Stimulated activated naive CD8-positive, alpha-beta T cell treated with anti-CD3 and anti-CD28 coated beads, Interleukin-15, Interleukin-2, amounts not matched to agents 100 U/mL and 50 U/mL, for 24 hours (primary cell): ENCODE measurements around the gene PLOD3.
"Not testable (repeated sequence)": the region's sequence is repeated elsewhere in the genome, so short reads cannot be mapped to it uniquely, and the experiment has no call there.

Experiments
- ATAC-seq: fragments of 150-1000 bp; cut with Tn5 transposase; one replicate; pipeline ENCODE4 v1.10.0; 2021
- DNase-seq: peaks from one replicate; pipeline ENCODE4 v3.0.0; 2021

PLOD3 gene, protein sequence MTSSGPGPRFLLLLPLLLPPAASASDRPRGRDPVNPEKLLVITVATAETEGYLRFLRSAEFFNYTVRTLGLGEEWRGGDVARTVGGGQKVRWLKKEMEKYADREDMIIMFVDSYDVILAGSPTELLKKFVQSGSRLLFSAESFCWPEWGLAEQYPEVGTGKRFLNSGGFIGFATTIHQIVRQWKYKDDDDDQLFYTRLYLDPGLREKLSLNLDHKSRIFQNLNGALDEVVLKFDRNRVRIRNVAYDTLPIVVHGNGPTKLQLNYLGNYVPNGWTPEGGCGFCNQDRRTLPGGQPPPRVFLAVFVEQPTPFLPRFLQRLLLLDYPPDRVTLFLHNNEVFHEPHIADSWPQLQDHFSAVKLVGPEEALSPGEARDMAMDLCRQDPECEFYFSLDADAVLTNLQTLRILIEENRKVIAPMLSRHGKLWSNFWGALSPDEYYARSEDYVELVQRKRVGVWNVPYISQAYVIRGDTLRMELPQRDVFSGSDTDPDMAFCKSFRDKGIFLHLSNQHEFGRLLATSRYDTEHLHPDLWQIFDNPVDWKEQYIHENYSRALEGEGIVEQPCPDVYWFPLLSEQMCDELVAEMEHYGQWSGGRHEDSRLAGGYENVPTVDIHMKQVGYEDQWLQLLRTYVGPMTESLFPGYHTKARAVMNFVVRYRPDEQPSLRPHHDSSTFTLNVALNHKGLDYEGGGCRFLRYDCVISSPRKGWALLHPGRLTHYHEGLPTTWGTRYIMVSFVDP

DNA sequence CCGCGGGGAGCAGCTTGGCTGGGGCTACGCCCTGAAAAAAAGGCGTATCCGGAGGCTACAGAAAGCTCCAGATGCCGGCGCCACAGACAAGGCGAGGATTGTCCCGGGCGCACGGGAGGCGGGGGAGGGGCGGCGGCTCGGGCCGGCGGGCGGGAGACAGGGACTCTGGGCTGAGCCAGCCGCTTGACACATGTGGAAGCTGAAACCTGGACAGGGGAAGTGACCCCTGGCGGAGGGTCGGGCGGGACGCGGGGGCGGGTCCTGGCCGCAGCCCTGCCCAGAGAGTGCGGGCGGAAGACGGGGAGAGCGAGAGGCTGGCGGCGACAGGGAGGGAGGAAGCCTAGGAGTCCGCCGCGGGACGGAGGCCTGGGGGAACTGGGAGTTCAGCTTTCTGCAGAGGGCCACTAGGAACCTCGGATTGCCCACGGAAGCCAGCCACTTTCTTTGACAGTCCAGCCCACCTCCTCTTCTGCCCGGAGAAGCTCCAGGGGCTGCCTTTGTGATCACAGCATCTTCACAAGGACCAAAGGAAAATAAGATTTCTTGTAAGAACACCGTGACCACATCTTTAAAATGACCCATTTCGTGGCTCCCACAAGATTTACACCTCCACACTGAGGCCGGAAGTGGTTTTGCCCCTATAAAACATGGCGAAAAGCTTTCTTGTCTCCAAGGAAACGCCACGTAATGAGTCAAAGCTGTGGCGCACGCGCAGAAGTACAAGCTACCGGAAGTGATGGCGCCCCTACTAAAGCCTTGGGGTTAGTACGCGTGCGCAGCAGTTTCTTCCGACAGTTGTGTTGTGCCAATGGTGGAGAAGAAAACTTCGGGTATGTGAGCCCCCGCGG, at the start of gene PLOD3, which contains the start of gene ZNHIT1:
Gene PLOD3 (minus strand): TSS at position 194 of the 848 bp plus-strand sequence. CDS start 307 bp downstream, outside the sequence.
Gene ZNHIT1 (plus strand): TSS at position 778 of the 848 bp plus-strand sequence. CDS start 31 bp downstream, at position 809.
- peak; percentile 95 for DNase-seq
- ATAC-seq: peak; percentile 67

DNA sequence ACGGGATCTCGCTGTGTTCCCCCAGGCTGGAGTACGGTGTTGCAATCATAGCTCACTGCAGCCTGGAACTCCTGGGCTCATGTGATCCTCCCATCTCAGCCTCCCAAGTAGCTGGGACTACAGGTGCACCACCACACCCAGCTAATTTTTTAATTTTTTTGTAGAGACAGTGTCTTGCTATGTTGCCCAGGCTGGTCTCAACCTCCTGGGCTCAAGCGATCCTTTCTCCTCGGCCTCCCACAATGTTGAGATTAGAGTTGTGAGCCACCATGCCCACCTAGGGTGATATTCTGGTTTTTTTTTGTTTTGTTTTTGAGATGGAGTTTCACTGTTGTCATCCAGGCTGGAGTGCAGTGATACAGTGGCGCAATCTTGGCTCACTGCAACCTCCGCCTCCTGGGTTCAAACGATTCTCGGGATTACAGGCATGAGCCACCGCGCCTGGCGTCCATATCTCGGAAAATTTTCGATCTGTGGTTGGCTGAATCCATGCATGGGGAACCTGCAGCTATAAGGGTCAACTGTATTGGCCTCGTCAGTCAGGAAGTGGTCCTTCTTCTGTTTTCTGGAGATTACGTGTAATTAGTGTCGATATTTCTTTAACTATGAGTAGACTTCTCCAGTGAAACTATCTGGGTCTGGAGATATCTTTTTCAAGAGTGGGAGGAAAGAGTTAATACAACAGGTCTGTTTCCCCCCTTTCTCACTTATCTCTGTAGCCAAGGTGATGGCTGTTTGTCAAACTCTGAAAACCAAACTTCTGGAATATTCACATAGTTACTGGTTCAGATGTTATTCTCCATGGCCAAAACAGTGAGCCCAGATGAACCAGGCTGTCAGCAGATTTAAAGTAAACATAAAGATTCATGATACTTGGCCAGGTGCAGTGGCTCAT, 48.5 kb upstream of the PLOD3 start:
- ATAC-seq: peak; percentile 36
- DNase-seq: no peak

DNA sequence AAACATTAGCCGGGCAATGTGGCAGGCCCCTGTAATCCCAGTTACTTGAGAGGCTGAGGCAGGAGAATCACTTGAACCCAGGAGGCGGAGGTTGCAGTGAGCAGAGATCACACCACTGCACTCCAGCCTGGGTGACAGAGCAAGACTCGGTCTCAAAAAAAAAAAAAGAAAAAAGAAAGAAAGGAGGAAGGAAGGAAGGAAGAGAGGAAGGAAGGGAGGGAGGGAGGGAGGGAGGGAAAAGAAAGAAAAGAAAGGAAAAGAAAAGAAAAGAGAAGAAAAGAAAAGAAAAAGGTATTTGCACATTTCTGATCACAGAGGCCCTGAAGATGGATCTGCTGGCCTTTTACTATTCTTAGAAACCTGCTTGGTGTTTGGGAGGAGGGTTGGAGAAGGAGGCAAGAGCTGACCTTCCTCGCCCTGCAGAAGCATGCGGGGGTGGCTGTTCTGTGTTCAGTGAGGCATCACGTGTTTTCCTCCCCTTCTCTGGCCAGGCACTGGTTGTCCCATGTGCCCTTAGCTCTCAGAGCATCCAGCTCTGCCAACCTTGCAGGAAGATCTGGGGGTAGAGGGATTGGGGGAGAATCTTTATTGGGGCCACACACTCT, 46.8 kb upstream of the PLOD3 start:
- not testable (repeated sequence) for ATAC-seq, DNase-seq

DNA sequence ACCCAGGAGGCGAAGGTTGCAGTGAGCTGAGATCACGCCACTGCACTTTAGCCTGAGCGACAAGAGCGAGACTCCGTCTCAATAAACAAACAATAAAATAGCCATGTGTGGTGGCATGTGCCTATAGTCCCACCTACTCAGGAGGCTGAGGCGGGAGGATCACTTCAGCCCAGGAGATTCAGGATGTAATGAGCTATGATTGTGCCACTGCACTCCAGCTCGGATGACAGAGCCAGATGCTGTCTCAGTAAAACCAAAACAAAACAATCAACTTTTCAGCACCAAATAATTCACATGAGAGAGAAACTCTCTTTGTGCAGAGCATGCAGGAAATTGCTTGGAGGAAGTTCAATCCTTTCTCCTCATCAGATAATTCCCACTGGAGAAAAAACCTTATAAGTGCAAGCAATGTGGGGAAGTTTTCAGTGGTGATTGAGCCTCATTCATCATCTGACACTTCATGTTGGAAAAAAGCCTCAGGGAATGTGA, 40.9 kb upstream of the PLOD3 start:
- no peak for DNase-seq

DNA sequence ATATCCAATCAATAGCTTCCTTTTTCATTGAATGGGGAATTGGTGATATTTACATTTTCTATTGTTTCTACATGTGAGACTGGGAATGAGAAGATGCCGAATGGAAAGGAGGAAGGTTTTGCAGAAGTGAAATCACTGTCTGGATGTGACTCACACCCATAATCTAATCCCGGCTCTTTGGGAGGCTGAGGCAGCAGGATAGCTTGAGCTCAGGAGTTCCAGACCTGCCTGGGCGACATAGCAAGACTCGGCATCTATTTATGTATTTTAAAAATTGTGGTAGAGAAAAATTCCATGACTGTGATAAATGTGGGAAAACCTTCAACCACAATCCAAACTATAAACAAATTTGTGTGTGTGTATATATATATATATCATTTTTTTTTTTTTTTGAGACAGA, 38.4 kb upstream of the PLOD3 start:
- ATAC-seq (no peak), DNase-seq (no peak)

More for the DNA sequence above, 40.9 kb upstream of the PLOD3 start:
- ATAC-seq: no peak

DNA sequence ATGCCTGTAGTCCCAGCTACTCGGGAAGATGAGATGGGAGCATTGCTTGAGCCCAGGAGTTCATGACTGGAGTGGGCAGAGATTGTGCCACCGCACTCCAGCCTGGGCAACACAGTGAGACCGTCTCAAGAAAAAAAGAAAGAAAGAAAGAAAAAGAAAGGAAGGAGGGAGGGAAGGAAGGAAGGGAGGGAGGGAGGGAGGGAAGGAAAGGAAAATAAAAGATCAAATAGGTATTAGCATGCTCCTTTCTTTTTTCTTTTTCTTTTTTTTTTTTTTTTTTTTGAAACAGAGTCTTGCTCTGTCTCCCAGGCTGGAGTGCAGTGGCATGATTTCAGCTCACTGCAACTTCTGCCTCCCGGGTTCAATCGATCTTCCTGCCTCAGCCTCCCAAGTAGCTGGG, 35.8 kb upstream of the PLOD3 start:
- ATAC-seq, DNase-seq: not testable (repeated sequence)

DNA sequence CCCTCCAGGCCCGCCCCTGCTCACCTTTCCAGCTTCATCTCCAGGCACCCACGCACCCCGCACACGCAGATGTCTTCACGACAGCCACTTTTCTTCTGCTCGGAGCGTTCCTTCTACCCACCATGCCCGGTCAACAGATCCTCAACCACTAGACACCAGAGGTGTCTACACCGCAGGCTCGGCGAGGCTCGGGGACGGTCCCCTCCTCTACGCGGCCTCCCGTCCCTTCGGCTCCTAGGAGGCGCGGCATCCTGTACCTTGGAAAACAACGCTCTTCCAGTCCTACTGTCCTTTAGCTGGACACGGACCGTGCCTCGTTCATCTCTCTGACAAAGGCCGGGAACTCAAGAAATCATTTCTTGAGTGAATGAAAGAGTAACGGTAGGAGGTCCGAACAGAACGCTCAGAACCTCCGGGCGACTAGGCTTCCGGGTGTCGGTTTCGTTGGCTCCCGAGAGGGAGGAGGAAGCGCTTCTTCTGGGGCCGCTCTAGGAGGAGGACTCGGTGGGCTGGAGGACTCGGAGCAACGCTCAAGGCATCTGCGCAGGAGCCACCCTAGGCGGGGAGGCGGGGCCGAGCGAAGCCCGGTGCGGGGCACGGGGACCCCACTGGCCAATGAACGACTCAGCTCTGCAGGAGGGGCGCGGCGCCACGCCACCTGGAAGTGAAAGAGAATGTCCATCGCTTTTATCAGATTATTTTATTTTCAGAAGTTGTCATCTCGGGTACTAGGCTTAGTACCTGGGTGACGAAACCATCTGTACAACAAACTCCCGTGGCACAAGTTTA, 34.7 kb upstream of the PLOD3 start:
- peak; percentile 99 for DNase-seq
- peak; percentile 100 for ATAC-seq

DNA sequence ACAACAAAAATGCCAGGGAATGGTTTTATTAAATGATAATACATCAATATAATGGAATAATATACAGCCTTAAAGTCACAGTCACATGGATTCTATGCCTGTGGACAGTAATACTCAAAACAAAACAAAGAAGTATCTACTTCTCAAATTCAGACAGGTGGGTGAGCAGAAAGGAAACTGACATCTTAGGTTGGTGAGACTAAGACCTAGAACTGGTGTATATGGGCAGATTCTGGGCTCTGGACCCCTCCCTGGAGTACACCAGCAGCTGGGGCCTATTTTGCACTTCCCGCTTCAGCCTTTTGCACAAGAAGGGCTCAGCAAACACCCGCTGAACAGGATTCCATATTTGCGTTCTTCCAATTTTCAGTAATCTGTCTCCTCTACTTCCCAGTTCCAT, 32.9 kb upstream of the PLOD3 start:
- no peak for DNase-seq
- no peak for ATAC-seq

DNA sequence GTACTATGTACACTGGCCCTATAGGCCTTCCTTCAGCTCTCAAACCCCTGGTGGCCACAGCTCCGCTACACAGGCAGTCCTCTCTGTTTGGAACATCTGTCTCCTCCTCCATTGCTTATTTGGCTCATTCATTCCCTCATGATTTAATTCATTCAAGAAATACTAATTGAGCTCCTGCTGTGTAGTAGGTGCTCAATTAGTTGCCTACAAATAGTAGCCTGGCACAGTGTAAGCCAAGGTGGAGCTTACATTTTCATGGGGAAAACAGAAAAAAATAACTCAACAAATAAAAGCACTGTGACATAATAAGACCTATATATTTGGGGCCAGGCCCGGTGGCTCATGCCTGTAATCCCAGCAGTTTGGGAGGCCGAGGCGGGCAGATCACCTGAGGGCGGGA, 30.9 kb upstream of the PLOD3 start:
- ATAC-seq (no peak), DNase-seq (no peak)

DNA sequence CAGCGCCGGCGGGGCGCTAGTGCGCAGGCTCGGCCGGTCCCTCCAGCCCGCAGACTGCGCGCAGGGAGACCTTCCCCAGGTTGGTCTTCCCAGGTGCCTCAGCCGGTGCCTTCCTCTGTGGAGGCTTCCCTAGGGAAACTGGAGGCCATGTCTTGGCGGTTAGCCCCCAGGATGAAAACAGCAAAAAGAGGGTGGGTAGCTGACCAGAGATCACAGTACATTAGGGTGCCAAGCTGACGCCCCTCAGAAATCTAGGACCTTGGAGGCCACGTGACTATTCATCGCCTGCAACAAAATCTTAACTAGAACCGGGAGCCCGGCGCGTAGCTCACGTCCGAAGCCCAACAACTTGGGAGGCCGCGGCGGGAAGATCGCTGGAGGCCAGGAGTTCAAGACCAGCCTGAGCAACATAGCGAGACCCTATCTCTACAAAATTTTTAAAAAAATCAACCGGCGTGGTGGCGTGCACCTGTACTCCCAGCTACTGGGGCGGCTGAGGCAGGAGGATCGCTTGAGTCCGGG, 27.8 kb upstream of the PLOD3 start:
- no peak for DNase-seq
- ATAC-seq: no peak

DNA sequence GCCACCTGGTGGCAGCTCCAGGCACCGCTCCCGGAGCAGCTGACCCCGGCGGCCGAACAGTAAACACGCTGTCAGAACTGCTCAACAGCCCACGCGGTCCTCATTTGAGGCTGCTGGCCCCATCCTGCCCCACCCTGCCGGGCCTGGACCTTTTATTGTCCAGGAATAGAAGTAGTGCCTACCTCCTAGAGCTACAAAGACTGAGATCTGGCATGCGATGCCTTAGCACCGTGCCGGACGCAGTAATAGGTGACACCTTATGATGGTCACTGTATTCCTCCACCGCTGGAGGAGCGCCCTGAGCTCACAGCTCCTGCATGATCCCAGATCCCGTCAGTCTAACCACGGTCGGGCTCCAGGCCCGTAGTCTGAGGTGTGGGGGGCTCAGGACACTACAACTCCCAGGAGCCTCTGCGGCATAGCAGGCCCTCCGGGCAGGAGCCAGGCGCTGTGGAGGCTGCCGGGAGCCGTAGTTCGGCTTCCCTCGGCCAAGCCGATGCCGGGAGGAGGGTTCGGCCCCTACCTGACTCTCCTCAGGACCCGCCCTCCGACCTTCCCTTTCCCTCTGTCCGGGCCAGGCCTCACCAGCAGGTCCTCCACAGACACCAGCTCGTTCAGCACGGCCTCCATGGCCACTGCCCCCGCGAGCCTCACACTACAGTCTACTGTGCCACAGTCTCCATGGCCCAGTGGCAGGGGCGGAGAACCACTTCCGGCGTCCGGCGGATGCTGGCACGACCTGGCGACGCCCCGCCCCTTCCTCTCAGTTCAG, 27.2 kb upstream of the PLOD3 start, which contains the start of gene FIS1:
Gene FIS1 (minus strand): TSS at position 707 of the 772 bp plus-strand sequence. CDS start 77 bp downstream, at position 630.
- ATAC-seq (peak; percentile 97), DNase-seq (peak; percentile 96)

DNA sequence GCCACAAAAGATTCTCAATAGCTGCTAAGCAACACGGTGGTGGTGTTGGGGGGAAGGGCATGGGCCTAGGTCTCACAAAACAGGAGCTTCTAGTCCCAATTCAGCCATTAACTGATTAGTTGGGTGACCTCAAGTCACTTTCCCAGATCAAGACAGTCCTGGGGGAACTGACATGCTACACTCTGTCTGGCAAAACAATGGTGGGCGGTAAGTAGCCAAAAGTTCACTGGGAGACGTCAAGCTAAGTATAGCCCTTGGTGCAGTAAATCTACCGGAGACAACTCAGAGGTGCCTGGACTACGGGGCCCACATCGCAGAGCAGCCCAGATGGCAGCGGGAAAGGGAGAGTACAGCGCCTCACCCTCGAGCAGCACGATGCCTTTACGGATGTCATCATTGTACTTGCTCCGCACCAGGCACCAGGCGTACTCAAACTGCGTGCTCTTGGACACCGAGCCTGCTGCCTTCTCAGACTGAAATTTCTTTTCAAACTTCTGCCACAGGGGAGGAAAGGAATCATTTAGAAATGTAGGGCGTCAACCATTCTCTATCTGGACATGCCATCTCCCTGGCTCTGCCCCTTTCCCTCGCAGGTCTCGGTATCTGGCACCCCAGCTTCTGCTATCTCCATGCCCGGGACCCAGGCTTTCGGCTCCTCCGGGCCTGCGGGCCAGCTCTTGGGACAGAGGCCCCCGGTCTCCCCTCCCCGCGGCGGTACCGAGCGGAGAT, 26.4 kb upstream of the PLOD3 start:
- DNase-seq (no peak), ATAC-seq (no peak)

DNA sequence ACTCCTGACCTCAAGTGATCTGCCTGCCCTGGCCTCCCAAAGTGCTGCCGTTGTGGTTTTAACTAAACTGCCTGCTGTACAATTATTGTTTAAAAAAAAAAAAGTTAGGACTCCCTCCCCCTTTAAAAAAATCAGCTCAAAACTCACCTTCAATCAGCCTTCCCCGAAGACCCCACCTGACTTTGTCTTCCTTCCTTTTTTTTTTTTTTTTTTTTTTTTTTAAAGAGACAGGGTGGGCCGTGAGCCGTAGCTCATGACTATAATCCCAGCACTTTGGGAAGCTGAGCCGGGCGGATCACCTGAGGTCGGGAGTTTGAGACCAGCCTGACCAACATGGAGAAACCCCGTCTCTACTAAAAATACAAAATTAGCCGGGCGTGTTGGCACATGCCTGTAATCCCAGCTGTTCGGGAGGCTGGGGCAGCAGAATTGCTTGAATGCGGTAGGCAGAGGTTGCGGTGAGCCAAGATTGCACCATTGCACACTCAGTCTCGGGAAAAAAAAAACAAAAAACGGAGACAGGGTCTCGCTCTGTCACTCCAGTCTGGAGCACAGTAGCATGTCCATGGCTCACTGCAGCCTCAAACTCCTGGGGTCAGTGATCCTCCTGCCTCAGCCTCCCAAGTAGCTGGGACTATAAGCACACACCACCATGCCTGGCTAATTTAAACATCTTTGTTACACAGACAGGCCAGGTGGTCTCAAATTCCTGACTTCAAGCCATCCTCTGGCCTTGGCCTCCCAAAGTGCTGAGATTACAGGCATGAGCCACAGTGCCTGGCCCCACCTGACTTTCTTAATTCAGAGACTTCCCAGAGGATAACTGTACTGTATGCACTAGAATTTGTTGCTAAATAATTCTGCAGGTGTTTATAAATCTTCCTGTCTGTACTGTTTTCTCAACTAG, 24.3 kb upstream of the PLOD3 start:
- DNase-seq (no peak), ATAC-seq (no peak)

DNA sequence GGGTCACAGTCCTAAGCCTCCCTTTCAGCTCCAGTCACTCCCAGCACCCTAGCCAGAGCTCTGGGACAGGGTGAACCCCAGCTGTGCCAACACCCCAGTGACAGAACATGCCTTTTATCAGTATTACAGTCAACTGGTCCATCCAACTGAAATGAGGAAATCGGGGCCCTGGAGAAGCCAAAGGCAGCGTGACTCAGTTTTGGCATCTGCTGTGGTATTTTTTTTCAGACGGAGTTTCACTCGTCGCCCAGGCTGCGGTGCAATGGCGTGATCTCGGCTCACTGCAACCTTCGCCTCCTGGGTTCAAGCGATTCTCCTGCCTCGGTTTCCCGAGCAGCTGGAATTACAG, 23.6 kb upstream of the PLOD3 start:
- DNase-seq: no peak
- no peak for ATAC-seq

DNA sequence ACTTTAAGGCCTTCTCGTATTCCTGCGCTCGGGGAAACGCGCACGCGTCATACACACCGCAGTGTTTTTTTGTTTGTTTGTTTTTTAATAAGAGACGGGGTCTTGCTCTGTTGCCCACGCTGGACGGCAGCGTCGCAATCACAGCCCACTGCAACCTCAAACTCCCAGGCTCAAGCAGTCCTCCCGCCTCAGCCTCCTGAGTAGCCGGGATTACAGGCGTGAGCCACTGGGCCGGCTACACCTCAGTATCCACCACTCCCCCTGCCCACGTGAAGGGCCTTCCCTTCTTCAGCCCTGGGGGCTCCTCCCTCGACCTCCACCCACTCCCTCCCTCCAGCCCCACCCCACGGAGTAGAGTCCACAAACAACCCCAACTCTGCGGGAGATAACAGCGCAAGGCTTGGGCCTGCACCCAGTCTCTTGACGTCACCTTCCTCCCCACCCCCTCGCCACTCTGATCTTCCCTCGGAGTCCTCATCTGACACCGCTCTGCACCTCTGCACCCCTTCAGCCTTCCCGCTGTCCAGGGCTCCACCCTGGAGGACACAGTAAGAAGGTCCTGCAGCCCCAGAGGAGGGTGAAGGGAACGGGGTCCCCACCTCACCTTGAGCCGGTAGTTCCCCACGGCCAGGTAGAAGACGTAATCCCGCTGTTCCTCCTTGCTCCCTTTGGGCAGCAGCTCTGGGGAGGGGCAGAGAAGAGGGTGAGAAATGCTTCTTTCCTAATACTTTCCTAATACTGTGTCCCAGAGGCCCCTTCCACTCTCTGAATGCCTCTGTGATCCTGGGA, 23.0 kb upstream of the PLOD3 start:
- no peak for DNase-seq

DNA sequence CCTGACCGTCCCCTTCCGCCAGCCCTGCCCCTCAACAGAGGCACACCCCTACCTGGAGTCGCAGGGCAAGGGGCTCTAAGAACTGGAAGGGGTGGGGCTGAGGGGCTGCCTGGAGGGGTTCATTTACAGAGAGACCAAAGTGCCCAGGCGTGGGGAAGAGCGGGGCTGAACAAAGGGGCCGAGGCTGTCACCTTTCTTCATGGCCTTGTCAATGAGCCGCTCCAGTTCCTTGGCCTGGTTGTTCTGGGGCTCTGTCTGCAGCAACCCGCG, 22.5 kb upstream of the PLOD3 start:
- DNase-seq (no peak), ATAC-seq (no peak)

More for the DNA sequence above, 23.0 kb upstream of the PLOD3 start:
- no peak for ATAC-seq
